Kidney epithelial cell (primary cell): ENCODE measurements around the gene PNPLA8. TPM values are rescaled to one million over a fixed set of nuclear protein-coding genes. Genes with fewer than 3 reads are reported as not detected.

Experiments used
- DNase-seq: peaks from one replicate; pipeline ENCODE4 v3.0.0-alpha.2; 2010; ENCODE audit warnings: low read depth
- H3K27me3 ChIP-seq: 2 replicates; pipeline ENCODE4 v1.6.0; 2011; ENCODE audit warnings: low read length; ENCODE audit not compliant: control insufficient read depth, insufficient read depth
- H3K36me3 ChIP-seq: 2 replicates; pipeline ENCODE4 v1.5.1; 2011; ENCODE audit warnings: low read length; ENCODE audit not compliant: control insufficient read depth, insufficient read depth
- H3K4me3 ChIP-seq: 2 replicates; pipeline ENCODE4 v1.5.1; 2011; ENCODE audit warnings: low read depth, mild to moderate bottlenecking, control low read depth, low read length
- CTCF ChIP-seq: IDR thresholded peaks from 2 replicates; pipeline ENCODE4 v1.5.1; 2011; ENCODE audit warnings: mild to moderate bottlenecking, moderate library complexity, low read length, control low read depth, inconsistent platforms; ENCODE audit not compliant: insufficient read depth, poor library complexity, severe bottlenecking
- total RNA-seq: library from RNA; depleted of rRNA; stranded (reverse); fragments of >200 nt; gene quantifications from 2 replicates; pipeline ENCODE4 v1.2.3, GENCODE V29; 2015

Gene PNPLA8
- total RNA-seq, 1 donor from 2014 or later: 26.3 TPM

GRCh38 chr7:108498481-108498880 is 27.5 kb downstream of the PNPLA8 start:
- TF ChIP-seq CTCF: no peak
- Histone ChIP-seq H3K27me3 (no peaks in the 10 kb centered on the region), H3K4me3 (no peak overlapping the region), H3K36me3 (no peaks in the 10 kb centered on the region)
- DNase-seq: no peak

DNA sequence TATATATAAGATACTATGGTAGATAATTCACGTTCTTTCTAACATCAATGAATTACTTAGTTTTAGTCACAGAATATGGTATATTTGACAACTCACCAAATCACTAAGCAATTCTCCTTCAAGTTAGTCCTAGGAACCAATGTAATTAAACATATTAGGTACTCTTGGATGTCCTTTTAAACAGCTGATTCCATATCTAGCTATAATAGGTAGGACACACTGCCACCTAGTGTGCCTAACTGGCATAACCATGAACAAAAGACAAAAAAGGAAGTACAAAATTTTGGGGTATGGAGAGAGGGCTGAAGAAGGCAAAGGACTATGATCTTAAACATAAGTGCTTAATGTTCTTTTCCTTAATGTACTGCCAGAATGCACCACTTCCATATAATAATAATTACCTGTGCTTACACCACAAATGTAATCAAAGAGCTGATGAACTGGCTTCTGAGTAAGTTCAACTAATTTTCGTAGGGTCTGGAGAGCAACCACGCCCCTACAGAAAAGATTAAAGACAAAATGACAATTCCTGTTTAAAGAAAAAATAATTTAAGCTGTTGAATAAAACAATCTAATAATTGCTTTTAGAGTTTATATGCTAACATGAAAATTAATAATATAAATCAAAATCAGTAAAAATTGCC is 28.7 kb downstream of the PNPLA8 start:
- Histone ChIP-seq H3K36me3 (no peaks in the 10 kb centered on the region), H3K4me3 (no peak overlapping the region), H3K27me3 (no peaks in the 10 kb centered on the region)
- TF ChIP-seq CTCF: peak; percentile 83
- DNase-seq: peak; percentile 1

GRCh38 chr7:108492742-108493141 is 33.2 kb downstream of the PNPLA8 start:
- H3K27me3 ChIP-seq: no peaks in the 10 kb centered on the region
- TF ChIP-seq CTCF: no peak
- peak; percentile 37 for DNase-seq

DNA sequence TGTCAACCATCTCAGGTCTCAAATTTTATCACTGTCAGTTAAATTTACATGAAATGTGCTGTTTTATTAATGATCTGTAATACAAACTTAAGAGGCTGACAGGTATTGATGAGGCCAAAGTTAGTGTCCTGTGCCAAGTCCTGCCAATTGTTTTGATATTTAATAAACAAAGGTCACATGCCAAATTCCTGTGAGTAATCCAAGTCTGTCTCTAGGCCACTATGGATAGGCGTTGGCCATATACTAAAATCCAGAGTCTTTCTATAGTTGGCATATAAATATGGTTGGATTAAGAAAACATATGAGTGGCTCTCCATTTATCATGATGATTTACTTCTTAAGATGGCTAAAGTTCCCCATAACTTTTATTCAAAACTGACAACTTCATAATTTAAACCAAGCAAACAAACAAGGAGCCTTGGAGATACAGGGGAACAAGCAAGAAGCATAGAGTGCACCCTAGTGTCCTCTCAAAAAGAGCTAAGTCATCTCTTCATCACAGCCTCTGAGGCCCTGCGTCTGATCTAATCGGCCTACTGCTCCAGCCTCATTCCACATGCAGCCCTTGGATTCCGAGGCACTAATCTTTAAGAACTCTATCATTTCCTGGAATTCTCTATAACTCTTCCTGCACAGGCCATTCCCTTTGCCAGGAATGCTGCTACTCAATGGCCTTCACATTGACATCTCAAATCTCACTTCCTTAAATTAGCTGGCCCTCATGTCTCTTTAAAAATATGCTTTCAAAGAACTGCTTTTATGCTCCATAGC is 37.0 kb downstream of the PNPLA8 start:
- Histone ChIP-seq H3K4me3 (no peak overlapping the region), H3K27me3 (no peaks in the 10 kb centered on the region), H3K36me3 (no peaks in the 10 kb centered on the region)
- DNase-seq: no peak
- no peak for TF ChIP-seq CTCF

More at GRCh38 chr7:108492742-108493141, 33.2 kb downstream of the PNPLA8 start:
- H3K4me3 ChIP-seq: no peak overlapping the region
- H3K36me3 ChIP-seq: no peaks in the 10 kb centered on the region

- H3K36me3 ChIP-seq: no peaks in the 10 kb centered on the region
- TF ChIP-seq CTCF: no peak
- no peak for DNase-seq
- no peak overlapping the region for H3K4me3 ChIP-seq
- H3K27me3 ChIP-seq: no peaks in the 10 kb centered on the region
Observed at GRCh38 chr7:108487646-108488045, 38.3 kb downstream of the PNPLA8 start.
